H9 (cell line): ENCODE measurements around the gene ARHGAP45. TPM values are rescaled to one million over a fixed set of nuclear protein-coding genes. Genes with fewer than 3 reads are reported as not detected.
"Not testable (repeated sequence)": the region's sequence is repeated elsewhere in the genome, so short reads cannot be mapped to it uniquely, and the experiment has no call there.

ENCODE experiments used
- DNase-seq: peaks from one replicate; pipeline ENCODE4 v3.0.0-alpha.2; 2017
- H2AFZ ChIP-seq: one replicate; pipeline ENCODE4 v1.6.1; 2013; ENCODE audit warnings: mild to moderate bottlenecking, low read length, control low read depth, moderate library complexity
- H2AK5ac ChIP-seq: 2 replicates; pipeline ENCODE4 v1.6.1; 2013; ENCODE audit warnings: low read length, control low read depth, mixed read lengths; ENCODE audit not compliant: insufficient read length
- H2BK120ac ChIP-seq: one replicate; pipeline ENCODE4 v1.6.1; 2013; ENCODE audit warnings: low read depth, mild to moderate bottlenecking, low read length, control low read depth, inconsistent platforms; ENCODE audit not compliant: poor library complexity, severe bottlenecking
- H2BK12ac ChIP-seq: 2 replicates; pipeline ENCODE4 v1.6.1; 2013; ENCODE audit warnings: low read length, control low read depth, mixed read lengths, low read depth; ENCODE audit not compliant: insufficient read length
- H2BK15ac ChIP-seq: 2 replicates; pipeline ENCODE4 v1.6.1; 2013; ENCODE audit warnings: low read depth, low read length, control low read depth
- H2BK20ac ChIP-seq: one replicate; pipeline ENCODE4 v1.6.1; 2013; ENCODE audit warnings: low read depth, mild to moderate bottlenecking, low read length, control low read depth, inconsistent platforms; ENCODE audit not compliant: poor library complexity, severe bottlenecking
- H2BK5ac ChIP-seq: 2 replicates; pipeline ENCODE4 v1.6.1; 2013; ENCODE audit warnings: low read length, control low read depth, mixed read lengths; ENCODE audit not compliant: insufficient read length
- H3K14ac ChIP-seq: 2 replicates; pipeline ENCODE4 v1.6.1; 2013; ENCODE audit warnings: low read length, control low read depth; ENCODE audit not compliant: insufficient read depth
- H3K18ac ChIP-seq: 2 replicates; pipeline ENCODE4 v1.6.1; 2013; ENCODE audit warnings: low read depth, mild to moderate bottlenecking, mixed read lengths, low read length, control low read depth; ENCODE audit not compliant: insufficient read length
- H3K23ac ChIP-seq: 2 replicates; pipeline ENCODE4 v1.6.1; 2013; ENCODE audit warnings: low read length, control low read depth, mixed read lengths, low read depth; ENCODE audit not compliant: insufficient read length
- H3K23me2 ChIP-seq: 2 replicates; pipeline ENCODE4 v1.6.1; 2013; ENCODE audit warnings: low read depth, mild to moderate bottlenecking, mixed read lengths, low read length, control low read depth; ENCODE audit not compliant: insufficient read length, poor library complexity, severe bottlenecking
- H3K27ac ChIP-seq: 2 replicates; pipeline ENCODE4 v1.5.1; 2013; ENCODE audit warnings: low read length, control low read depth, mixed read lengths, low read depth; ENCODE audit not compliant: insufficient read length
- H3K27me3 ChIP-seq: 2 replicates; pipeline ENCODE4 v1.6.1; 2013; ENCODE audit warnings: low read length, control low read depth, inconsistent platforms; ENCODE audit not compliant: insufficient read depth
- H3K4ac ChIP-seq: 2 replicates; pipeline ENCODE4 v1.6.1; 2013; ENCODE audit warnings: low read depth, mild to moderate bottlenecking, control low read depth, inconsistent platforms, low read length, moderate library complexity
- H3K4me1 ChIP-seq: 2 replicates; pipeline ENCODE4 v1.6.1; 2013; ENCODE audit warnings: low read length, control low read depth, inconsistent platforms; ENCODE audit not compliant: insufficient read depth
- H3K4me2 ChIP-seq: 2 replicates; pipeline ENCODE4 v1.6.1; 2013; ENCODE audit warnings: low read length, control low read depth, mixed read lengths; ENCODE audit not compliant: insufficient read length, insufficient read depth
- H3K56ac ChIP-seq: 2 replicates; pipeline ENCODE4 v1.6.1; 2013; ENCODE audit warnings: low read depth, mild to moderate bottlenecking, mixed read lengths, low read length, control low read depth; ENCODE audit not compliant: insufficient read length
- H3K79me1 ChIP-seq: 2 replicates; pipeline ENCODE4 v1.6.1; 2013; ENCODE audit warnings: low read depth, mild to moderate bottlenecking, moderate library complexity, low read length, control low read depth, inconsistent platforms; ENCODE audit not compliant: insufficient read depth, poor library complexity, severe bottlenecking
- H3K79me2 ChIP-seq: 2 replicates; pipeline ENCODE4 v1.6.1; 2013; ENCODE audit warnings: low read length, control low read depth, inconsistent platforms; ENCODE audit not compliant: insufficient read depth
- H3K9ac ChIP-seq: 2 replicates; pipeline ENCODE4 v1.6.1; 2013; ENCODE audit warnings: low read length, control low read depth, mixed read lengths; ENCODE audit not compliant: insufficient read length; ENCODE audit errors: extremely low read depth
- H3K9me3 ChIP-seq: one replicate; pipeline ENCODE4 v1.6.1; 2013; ENCODE audit warnings: low read depth, low read length, inconsistent platforms; ENCODE audit not compliant: control insufficient read depth
- H3T11ph ChIP-seq: one replicate; pipeline ENCODE4 v1.6.1; 2013; ENCODE audit warnings: mild to moderate bottlenecking, low read length, control low read depth, inconsistent platforms
- H4K20me1 ChIP-seq: one replicate; pipeline ENCODE4 v1.6.1; 2013; ENCODE audit not compliant: control insufficient read depth, insufficient read length, insufficient read depth
- H4K5ac ChIP-seq: 2 replicates; pipeline ENCODE4 v1.6.1; 2013; ENCODE audit warnings: low read depth, mild to moderate bottlenecking, mixed read lengths, low read length, control low read depth; ENCODE audit not compliant: insufficient read length
- H4K8ac ChIP-seq: replicated peaks from 2 replicates; pipeline ENCODE4 v1.6.1; 2013; ENCODE audit warnings: low read length, control low read depth, mixed read lengths, low read depth; ENCODE audit not compliant: insufficient read length
- H4K91ac ChIP-seq: 2 replicates; pipeline ENCODE4 v1.6.1; 2013; ENCODE audit warnings: low read depth, mild to moderate bottlenecking, moderate library complexity, mixed read lengths, low read length, control low read depth; ENCODE audit not compliant: insufficient read length
- H3K27ac Mint-ChIP-seq, 3 experiments: 2 replicates in 2 of 3; 3 replicates in 1 of 3; pipeline ENCODE4 v1.8.0; 2020 to 2021; ENCODE audit warnings: mixed read lengths in 3 of 3, mild to moderate bottlenecking in 1 of 3, moderate library complexity in 1 of 3
- H3K27me3 Mint-ChIP-seq: 2 replicates; pipeline ENCODE4 v1.8.0; 2021; ENCODE audit warnings: low read depth, mild to moderate bottlenecking, moderate library complexity, mixed read lengths
- H3K36me3 Mint-ChIP-seq, 3 experiments: 2 replicates in 2 of 3; 3 replicates in 1 of 3; pipeline ENCODE4 v1.8.0; 2020 to 2021; ENCODE audit warnings: low read depth in 3 of 3, mixed read lengths in 3 of 3; ENCODE audit not compliant: insufficient read depth in 1 of 3
- H3K4me1 Mint-ChIP-seq, 2 experiments: 2 replicates each; pipeline ENCODE4 v1.8.0; 2020; ENCODE audit warnings: mixed read lengths in 2 of 2
- H3K4me3 Mint-ChIP-seq, 2 experiments: 2 replicates in 1 of 2; 3 replicates in 1 of 2; pipeline ENCODE4 v1.8.0; 2020 to 2021; ENCODE audit warnings: mild to moderate bottlenecking in 2 of 2, mixed read lengths in 2 of 2, moderate library complexity in 1 of 2
- H3K9me3 Mint-ChIP-seq, 2 experiments: 2 replicates in 1 of 2; 3 replicates in 1 of 2; pipeline ENCODE4 v1.8.0; 2020; ENCODE audit warnings: mild to moderate bottlenecking in 2 of 2, mixed read lengths in 2 of 2, moderate library complexity in 1 of 2
- CTCF ChIP-seq: fragments of 200-600 bp; sonication (generic); conservative IDR thresholded peaks from 3 replicates; pipeline ENCODE4 v1.8.0; 2021; ENCODE audit warnings: antibody characterized with exemption, mild to moderate bottlenecking
- WGBS: extraction: QIAGEN DNeasy Blood & Tissue Kit; methylation state at CpG from one replicate; pipeline ENCODE4 v1.1.7; 2013; ENCODE audit warnings: missing lambda C conversion rate, low lambda C conversion rate, mixed read lengths; ENCODE audit not compliant: insufficient read length; ENCODE audit errors: extremely low coverage; 5-methylcytosine and 5-hydroxymethylcytosine counted together
- total RNA-seq: library from RNA; stranded (reverse); gene quantifications from 2 replicates; pipeline ENCODE4 v1.2.1, GENCODE V29; 2021

ARHGAP45 gene
- total RNA-seq, 1 experiment from 2014 or later = 39.8 TPM

- Histone ChIP-seq H3K4ac (no peak within 1 kb of the TSS), H4K5ac (peak within 1 kb of the TSS; percentile 56), H3K9ac (peak within 1 kb of the TSS; percentile 84), H2BK5ac (peak within 1 kb of the TSS; percentile 100), H3K23ac (no peak within 1 kb of the TSS), H2BK12ac (no peak within 1 kb of the TSS), H3K18ac (peak within 1 kb of the TSS; percentile 97), H4K20me1 (no peaks in the 10 kb centered on the region), H3T11ph (no peak within 1 kb of the TSS), H3K27ac (peak within 1 kb of the TSS; percentile 52), H2BK20ac (no peak within 1 kb of the TSS), H3K14ac (peak within 1 kb of the TSS; percentile 88), H3K4me2 (peak within 1 kb of the TSS; percentile 64), H2BK120ac (no peak within 1 kb of the TSS), H3K79me1 (peaks cover 5% of the 10 kb centered on the region), H3K79me2 (peaks cover 37% of the 10 kb centered on the region; the same call in 1 of the 2 replicates), H3K4me1 (no peaks in the 10 kb centered on the region; the same call in 1 of the 2 replicates), H3K56ac (peak within 1 kb of the TSS; percentile 8), H3K23me2 (peaks cover 10% of the 10 kb centered on the region), H4K8ac (no peak within 1 kb of the TSS), H2AFZ (no peak within 1 kb of the TSS), H4K91ac (no peak within 1 kb of the TSS), H2AK5ac (no peak within 1 kb of the TSS), H2BK15ac (no peak within 1 kb of the TSS; the same call in 1 of the 2 replicates), H3K27me3 (no peaks in the 10 kb centered on the region), H3K9me3 (no peaks in the 10 kb centered on the region)
- Mint-ChIP-seq H3K9me3 (no peaks in the 10 kb centered on the region; a peak in 1 of 5 replicates), H3K27me3 (no peaks in the 10 kb centered on the region; the same call in 1 of the 2 replicates), H3K4me3 (peak within 1 kb of the TSS; percentile 89 to 91), H3K36me3 (peaks cover 0 to 6% (median 0%) of the 10 kb centered on the region in 3 experiments; a peak in 3 of 7 replicates), H3K27ac (peak within 1 kb of the TSS; percentile 99 to 100 (median 99)), H3K4me1 (peaks cover 18 to 37% of the 10 kb centered on the region in 2 experiments)
- no CpG with 5 or more reads among the region's 68 CpGs for WGBS
- DNase-seq = peak; percentile 93
- TF ChIP-seq CTCF = no peak
Measured at GRCh38 chr19:1020868-1021425, 46.0 kb upstream of the ARHGAP45 start, which contains the start of gene TMEM259. TSS of gene TMEM259 (minus strand) at chr19:1021123. CDS start at chr19:1020996, 127 bp downstream.

GRCh38 chr19:1023883-1024188 is 43.1 kb upstream of the ARHGAP45 start:
- no CpG with 5 or more reads among the region's 5 CpGs for WGBS
- not testable (repeated sequence) for DNase-seq, H3K27ac Mint-ChIP-seq

More at GRCh38 chr19:1023883-1024188, 43.1 kb upstream of the ARHGAP45 start:
- not testable (repeated sequence) for H3K9ac ChIP-seq, H2BK20ac ChIP-seq, H2AFZ ChIP-seq, H3K79me1 ChIP-seq, H3K4me2 ChIP-seq, H3K14ac ChIP-seq, H3K27ac ChIP-seq, H3K4ac ChIP-seq, H2AK5ac ChIP-seq, H3K27me3 ChIP-seq, H4K5ac ChIP-seq, H3K9me3 ChIP-seq, H3K4me3 Mint-ChIP-seq, H3K56ac ChIP-seq, H2BK5ac ChIP-seq, H2BK12ac ChIP-seq, H3T11ph ChIP-seq, H3K9me3 Mint-ChIP-seq, H3K27me3 Mint-ChIP-seq, H3K18ac ChIP-seq, H3K4me1 ChIP-seq, H3K36me3 Mint-ChIP-seq, H4K91ac ChIP-seq, H2BK15ac ChIP-seq, H4K20me1 ChIP-seq, H2BK120ac ChIP-seq, H4K8ac ChIP-seq, H3K23ac ChIP-seq
- Histone ChIP-seq H3K79me2 (peaks cover 28% of the 10 kb centered on the region; the same call in 1 of the 2 replicates), H3K23me2 (peaks cover 26% of the 10 kb centered on the region)
- H3K4me1 Mint-ChIP-seq = peaks cover 5 to 23% of the 10 kb centered on the region in 2 experiments; a peak in 3 of 4 replicates
